ENCODE data around the gene WDR81. TPM values are rescaled to one million over a fixed set of nuclear protein-coding genes. Genes with fewer than 3 reads are reported as not detected.

WDR81 gene
- total RNA-seq, 1 experiment from 2014 or later: 29.5 TPM

DNA sequence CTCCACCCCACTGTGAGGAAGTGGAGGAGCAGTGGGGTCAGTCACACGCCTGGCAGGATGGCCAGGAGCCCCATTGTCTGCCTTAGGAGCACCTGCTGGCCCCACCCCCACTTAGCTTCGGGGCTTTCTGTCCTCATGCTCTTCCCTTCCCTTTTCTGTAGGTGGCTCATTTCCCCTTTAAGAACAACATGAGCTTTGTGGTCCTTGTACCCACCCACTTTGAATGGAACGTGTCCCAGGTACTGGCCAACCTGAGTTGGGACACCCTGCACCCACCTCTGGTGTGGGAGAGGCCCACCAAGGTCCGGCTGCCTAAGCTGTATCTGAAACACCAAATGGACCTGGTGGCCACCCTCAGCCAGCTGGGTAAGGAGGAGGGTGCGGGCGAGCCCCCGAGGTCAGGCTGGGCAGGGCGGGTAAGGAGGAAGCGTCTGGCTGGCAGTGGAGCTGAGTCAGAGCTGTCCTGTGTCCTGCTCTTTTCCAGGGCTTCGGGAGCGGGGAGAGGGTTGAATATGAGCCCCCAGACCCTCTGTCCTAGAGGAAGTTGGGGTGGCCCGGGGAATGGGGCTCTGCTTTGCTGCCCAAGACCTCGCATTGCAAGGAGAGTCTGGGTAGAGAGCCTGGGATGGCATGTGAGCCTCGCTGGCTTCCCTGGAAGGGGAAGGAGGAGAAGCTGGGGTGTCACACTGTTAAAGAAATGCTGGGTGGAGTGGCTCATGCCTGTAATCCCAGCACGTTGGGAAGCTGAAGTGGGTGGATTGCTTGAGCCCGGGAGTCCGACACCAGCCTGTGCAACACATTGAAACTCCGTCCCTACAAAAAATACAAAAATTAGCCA is 28.1 kb downstream of the WDR81 start:
- Histone ChIP-seq H3K9me3 (ENCODE audit: control insufficient read depth, insufficient read depth, low read depth, low read length) (no peaks in the 10 kb centered on the region), H3K4me1 (ENCODE audit: control insufficient read depth, insufficient read depth, low read length) (peaks cover 5% of the 10 kb centered on the region; the same call in 1 of the 2 replicates), H3K4me3 (ENCODE audit: low read depth in 2 of 2, low read length in 2 of 2) (no peak overlapping the region), H3K27ac (ENCODE audit: low read length) (peak overlapping the region; percentile 51; the same call in 1 of the 2 replicates), H3K36me3 (ENCODE audit: control insufficient read depth, insufficient read depth, low read length) (no peaks in the 10 kb centered on the region), H3K27me3 (ENCODE audit: control insufficient read depth, insufficient read depth, low read length) (no peaks in the 10 kb centered on the region)
- TF ChIP-seq TCF7L2 (IDR thresholded peaks at IDR 0.05; ENCODE audit: low read depth, low read length) (no peak), POLR2AphosphoS5 (IDR thresholded peaks at IDR 0.05; ENCODE audit: low read depth, low read length) (no peak)
- intact Hi-C loops (cut with micrococcal nuclease; ENCODE audit: unreplicated experiment) (no loop called here), in situ Hi-C loops (cut with HindIII; ENCODE audit: low pct_unique_long_range_greater_than_20kb, low sequenced_read_pairs) (no loop called here)
- ChIA-PET CTCF (no interaction called here), POLR2A (interaction anchor here (0.5 kb wide), 1 partner anchor 114 kb away, joined by 3 read pairs; no protein-coding TSS in a partner anchor)
- no TSS peak for BruUV-seq (replicated peaks)
- ATAC-seq (peak; percentile 60), DNase-seq (ENCODE audit: low read depth, low spot score) (no peak)

DNA sequence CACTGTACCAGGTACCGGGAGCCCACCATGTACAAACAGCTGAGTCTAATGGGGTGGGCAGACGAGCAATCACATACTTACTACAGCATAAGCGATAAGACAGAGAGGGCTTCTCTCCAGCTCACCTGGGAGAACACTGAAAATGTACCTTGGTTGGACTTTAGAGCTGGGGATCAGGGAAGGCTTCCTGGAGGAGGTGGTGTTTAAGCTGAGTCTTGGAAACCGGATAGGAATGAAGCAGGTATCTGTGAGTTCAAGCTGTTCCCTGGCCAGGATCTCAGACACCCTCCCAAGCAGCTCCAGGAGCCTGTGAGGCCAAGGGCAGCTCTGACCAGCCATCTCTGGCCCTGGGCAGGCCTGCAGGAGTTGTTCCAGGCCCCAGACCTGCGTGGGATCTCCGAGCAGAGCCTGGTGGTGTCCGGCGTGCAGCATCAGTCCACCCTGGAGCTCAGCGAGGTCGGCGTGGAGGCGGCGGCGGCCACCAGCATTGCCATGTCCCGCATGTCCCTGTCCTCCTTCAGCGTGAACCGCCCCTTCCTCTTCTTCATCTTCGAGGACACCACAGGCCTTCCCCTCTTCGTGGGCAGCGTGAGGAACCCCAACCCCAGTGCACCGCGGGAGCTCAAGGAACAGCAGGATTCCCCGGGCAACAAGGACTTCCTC is 29.4 kb downstream of the WDR81 start:
- no peaks in the 10 kb centered on the region for H3K27me3 ChIP-seq (ENCODE audit: control insufficient read depth, insufficient read depth, low read length)
- no TSS peak for BruUV-seq (replicated peaks)
- no peaks in the 10 kb centered on the region for H3K9me3 ChIP-seq (ENCODE audit: control insufficient read depth, insufficient read depth, low read depth, low read length)
- no peaks in the 10 kb centered on the region for H3K36me3 ChIP-seq (ENCODE audit: control insufficient read depth, insufficient read depth, low read length)
- CTCF ChIA-PET: interaction anchor here (0.6 kb wide), 1 partner anchor 28 kb away, joined by 3 read pairs; no protein-coding TSS in a partner anchor
- peaks cover 5% of the 10 kb centered on the region; the same call in 1 of the 2 replicates for H3K4me1 ChIP-seq (ENCODE audit: control insufficient read depth, insufficient read depth, low read length)
- DNase-seq (ENCODE audit: low read depth, low spot score) (no peak), ATAC-seq (no peak; the same call in 1 of the 2 replicates)
- no peak overlapping the region for H3K27ac ChIP-seq (ENCODE audit: low read length)
- in situ Hi-C loops (cut with HindIII; ENCODE audit: low pct_unique_long_range_greater_than_20kb, low sequenced_read_pairs): no loop called here
- intact Hi-C loops (cut with micrococcal nuclease; ENCODE audit: unreplicated experiment): no loop called here
- POLR2A ChIA-PET: interaction anchor here (0.6 kb wide), 1 partner anchor 38 kb away, joined by 4 read pairs; no protein-coding TSS in a partner anchor
- H3K4me3 ChIP-seq (ENCODE audit: low read depth in 2 of 2, low read length in 2 of 2): no peak overlapping the region
- TF ChIP-seq SIN3A (IDR thresholded peaks at IDR 0.05; ENCODE audit: borderline replicate concordance, insufficient read depth, low read depth, low read length) (no peak), TCF7L2 (IDR thresholded peaks at IDR 0.05; ENCODE audit: low read depth, low read length) (no peak), POLR2AphosphoS5 (IDR thresholded peaks at IDR 0.05; ENCODE audit: low read depth, low read length) (no peak)
- TF ChIP-seq, protein P1, sequence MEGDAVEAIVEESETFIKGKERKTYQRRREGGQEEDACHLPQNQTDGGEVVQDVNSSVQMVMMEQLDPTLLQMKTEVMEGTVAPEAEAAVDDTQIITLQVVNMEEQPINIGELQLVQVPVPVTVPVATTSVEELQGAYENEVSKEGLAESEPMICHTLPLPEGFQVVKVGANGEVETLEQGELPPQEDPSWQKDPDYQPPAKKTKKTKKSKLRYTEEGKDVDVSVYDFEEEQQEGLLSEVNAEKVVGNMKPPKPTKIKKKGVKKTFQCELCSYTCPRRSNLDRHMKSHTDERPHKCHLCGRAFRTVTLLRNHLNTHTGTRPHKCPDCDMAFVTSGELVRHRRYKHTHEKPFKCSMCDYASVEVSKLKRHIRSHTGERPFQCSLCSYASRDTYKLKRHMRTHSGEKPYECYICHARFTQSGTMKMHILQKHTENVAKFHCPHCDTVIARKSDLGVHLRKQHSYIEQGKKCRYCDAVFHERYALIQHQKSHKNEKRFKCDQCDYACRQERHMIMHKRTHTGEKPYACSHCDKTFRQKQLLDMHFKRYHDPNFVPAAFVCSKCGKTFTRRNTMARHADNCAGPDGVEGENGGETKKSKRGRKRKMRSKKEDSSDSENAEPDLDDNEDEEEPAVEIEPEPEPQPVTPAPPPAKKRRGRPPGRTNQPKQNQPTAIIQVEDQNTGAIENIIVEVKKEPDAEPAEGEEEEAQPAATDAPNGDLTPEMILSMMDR (IDR thresholded peaks at IDR 0.05): no peak
- TF ChIP-seq, protein P2, sequence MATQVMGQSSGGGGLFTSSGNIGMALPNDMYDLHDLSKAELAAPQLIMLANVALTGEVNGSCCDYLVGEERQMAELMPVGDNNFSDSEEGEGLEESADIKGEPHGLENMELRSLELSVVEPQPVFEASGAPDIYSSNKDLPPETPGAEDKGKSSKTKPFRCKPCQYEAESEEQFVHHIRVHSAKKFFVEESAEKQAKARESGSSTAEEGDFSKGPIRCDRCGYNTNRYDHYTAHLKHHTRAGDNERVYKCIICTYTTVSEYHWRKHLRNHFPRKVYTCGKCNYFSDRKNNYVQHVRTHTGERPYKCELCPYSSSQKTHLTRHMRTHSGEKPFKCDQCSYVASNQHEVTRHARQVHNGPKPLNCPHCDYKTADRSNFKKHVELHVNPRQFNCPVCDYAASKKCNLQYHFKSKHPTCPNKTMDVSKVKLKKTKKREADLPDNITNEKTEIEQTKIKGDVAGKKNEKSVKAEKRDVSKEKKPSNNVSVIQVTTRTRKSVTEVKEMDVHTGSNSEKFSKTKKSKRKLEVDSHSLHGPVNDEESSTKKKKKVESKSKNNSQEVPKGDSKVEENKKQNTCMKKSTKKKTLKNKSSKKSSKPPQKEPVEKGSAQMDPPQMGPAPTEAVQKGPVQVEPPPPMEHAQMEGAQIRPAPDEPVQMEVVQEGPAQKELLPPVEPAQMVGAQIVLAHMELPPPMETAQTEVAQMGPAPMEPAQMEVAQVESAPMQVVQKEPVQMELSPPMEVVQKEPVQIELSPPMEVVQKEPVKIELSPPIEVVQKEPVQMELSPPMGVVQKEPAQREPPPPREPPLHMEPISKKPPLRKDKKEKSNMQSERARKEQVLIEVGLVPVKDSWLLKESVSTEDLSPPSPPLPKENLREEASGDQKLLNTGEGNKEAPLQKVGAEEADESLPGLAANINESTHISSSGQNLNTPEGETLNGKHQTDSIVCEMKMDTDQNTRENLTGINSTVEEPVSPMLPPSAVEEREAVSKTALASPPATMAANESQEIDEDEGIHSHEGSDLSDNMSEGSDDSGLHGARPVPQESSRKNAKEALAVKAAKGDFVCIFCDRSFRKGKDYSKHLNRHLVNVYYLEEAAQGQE (IDR thresholded peaks at IDR 0.05; ENCODE audit: insufficient read depth in 1 of 2, low read depth in 2 of 2, low read length in 1 of 2): no peak

All from Panc1 (cell line).